GM12872 (cell line): Measurements from ENCODE around the gene COL5A2.

ENCODE experiments used
- TF ChIP-seq, protein P1 (sequence below): IDR thresholded peaks from 3 replicates; pipeline ENCODE4 v1.5.1; 2011; ENCODE audit warnings: low read depth, mild to moderate bottlenecking, low read length, moderate library complexity; ENCODE audit not compliant: insufficient read depth

Gene COL5A2

DNA sequence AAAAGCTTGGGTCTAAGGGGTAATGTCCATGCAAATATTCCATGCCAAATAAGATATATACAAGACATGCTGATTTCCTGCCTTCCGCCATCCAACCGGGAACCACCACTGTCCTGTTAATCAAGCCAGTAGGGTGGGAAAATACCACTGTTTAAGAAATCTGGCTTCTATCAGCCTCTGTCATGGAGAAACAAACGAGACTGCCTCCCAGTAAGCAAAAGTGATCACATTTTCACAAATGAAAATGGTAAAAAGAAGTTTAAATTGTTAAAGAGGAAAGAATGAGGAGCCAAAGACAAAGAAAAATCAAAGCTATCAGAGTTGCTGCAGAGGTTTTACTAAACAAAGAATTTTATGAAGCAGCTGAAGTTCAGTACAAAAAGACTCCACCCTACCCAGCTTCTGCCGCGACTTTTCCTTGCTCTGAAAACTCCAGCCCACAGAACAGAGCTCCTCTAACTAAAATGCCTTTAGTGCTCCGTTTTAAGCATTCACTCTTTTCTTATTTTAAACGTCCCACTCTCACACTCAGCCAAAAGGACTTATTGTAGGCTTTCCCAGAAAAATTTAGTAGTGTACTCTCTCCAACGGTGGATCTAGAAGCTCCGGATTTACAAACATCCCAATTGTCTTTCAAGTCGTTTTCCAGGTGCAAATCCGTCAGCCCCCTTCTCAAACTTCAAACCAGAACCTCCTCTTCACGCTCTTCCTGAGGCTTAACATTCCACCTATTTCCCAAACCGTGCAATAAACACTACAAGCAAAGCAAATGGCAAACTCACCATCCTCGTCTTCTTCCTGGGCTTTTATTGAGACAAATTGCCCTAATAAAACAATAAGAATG lies 613 bp downstream of the COL5A2 start:
- TF ChIP-seq, protein P1, sequence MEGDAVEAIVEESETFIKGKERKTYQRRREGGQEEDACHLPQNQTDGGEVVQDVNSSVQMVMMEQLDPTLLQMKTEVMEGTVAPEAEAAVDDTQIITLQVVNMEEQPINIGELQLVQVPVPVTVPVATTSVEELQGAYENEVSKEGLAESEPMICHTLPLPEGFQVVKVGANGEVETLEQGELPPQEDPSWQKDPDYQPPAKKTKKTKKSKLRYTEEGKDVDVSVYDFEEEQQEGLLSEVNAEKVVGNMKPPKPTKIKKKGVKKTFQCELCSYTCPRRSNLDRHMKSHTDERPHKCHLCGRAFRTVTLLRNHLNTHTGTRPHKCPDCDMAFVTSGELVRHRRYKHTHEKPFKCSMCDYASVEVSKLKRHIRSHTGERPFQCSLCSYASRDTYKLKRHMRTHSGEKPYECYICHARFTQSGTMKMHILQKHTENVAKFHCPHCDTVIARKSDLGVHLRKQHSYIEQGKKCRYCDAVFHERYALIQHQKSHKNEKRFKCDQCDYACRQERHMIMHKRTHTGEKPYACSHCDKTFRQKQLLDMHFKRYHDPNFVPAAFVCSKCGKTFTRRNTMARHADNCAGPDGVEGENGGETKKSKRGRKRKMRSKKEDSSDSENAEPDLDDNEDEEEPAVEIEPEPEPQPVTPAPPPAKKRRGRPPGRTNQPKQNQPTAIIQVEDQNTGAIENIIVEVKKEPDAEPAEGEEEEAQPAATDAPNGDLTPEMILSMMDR, result no peak

DNA sequence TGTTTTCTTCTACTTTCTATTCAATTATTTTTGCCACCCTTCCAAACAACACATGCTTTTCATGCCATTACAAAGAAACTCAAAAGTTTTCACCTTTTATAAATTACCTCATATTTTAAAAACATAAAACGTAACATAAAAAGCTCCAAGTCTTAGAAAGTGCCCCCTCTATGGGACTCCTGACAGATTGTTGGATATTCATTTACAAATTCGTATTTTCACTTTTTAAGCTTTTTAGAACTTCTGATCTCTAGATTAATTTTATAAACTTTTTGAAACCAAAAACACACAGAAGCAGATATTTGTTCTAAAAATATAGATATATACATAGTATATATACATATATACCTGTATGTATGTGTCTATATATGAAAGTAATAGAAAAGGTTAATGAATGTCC lies 1.5 kb downstream of the COL5A2 start:
- TF ChIP-seq, protein P1, result no peak

DNA sequence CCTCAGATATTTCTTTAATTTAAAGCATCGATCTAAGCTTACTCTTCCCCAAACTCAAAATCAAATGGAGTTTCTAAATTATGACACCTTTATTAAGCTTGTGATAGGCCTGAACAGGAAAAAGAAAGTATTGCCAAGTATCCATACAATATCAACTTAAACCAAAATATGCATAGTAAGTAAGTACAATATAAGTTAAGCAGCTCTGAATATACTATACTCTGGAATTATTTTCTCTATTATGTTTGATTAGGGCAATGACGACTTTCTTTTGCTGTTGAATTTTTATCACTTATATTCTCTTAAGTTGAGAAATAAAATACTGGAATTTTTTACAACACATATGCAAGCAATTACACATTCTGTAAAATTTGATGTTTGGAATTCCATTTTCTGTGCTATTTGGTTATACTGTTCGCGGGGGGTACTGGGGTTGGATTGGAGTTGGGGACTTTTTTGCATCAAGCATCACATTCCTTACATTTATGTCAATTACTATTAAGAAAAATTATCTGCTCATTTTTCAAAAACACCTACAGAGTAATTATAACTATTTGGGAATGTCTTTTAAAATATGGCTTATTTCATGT lies 2.2 kb downstream of the COL5A2 start:
- TF ChIP-seq, protein P1, result no peak

DNA sequence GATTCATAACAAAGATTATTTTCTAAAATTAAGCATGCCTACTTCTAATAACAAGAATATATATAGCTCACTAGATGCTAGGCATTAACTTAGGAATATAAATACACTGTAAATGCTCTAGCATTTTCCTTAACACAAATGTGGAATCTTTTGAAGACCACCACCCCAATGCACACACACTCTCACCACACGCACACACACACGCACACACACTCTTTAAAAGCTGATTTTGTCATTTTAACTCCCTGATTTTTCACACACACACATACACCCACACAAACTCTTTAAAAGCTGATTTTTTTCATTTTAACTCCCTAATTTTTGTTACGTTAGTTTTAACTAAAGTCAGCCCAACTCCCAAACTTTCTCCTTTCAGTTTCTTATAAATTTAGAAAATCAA lies 3.0 kb downstream of the COL5A2 start:
- TF ChIP-seq, protein P1, result no peak

DNA sequence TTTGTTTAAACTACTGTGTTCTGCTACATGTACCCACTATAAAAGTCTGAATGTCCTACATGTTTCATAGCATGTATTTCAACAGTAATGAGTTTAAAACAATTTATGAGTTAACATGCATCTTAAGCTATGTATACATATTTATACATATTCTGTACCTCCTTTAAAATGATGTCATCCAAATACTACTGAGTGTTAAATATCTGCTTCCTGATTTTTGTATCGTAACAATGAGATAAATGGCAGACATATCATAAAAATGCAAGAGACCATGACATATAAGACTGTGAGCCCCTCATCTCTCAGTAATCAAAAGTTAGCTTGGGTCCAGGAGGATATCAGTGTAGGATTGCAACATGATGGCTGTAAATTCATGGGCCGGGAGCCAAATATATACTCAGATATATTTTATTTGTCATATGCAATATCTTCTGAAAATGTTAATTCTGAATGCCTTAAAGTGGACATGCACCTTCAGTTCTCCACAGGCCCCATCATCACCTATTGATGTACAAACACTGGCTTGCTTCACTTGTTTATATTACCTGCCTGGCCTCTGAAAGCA lies 3.6 kb downstream of the COL5A2 start:
- TF ChIP-seq, protein P1, result no peak

DNA sequence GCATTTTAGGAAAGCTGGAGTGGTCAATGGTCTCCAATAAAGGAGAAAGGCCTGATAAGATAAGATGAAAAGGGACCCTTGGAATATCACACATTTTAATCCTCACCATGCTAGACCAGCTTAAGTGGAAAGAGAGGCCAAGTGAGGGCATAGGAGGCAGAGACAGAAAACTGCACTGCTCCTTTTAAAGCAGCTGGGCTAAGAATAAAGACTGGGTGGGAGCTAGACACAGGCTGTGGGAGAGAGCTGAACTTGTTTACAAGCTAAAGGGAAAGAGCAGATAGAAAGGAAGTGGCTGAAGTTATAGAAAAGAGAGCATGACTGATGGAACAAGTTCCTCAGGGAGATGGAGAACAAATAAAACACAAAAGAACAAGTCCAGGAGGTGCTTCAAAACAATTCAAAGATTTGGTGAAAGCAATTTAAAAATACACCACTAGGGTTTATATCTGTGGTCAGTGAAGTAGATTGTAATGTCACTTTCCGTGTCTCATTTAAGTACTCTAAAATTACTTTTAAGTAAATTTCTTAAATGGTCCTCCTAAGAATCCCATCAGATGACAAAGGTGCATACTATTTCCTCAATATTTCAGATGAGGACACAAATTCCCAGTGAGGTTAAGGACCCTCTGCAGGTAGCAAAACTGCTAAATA lies 7.5 kb downstream of the COL5A2 start:
- TF ChIP-seq, protein P1, result no peak

DNA sequence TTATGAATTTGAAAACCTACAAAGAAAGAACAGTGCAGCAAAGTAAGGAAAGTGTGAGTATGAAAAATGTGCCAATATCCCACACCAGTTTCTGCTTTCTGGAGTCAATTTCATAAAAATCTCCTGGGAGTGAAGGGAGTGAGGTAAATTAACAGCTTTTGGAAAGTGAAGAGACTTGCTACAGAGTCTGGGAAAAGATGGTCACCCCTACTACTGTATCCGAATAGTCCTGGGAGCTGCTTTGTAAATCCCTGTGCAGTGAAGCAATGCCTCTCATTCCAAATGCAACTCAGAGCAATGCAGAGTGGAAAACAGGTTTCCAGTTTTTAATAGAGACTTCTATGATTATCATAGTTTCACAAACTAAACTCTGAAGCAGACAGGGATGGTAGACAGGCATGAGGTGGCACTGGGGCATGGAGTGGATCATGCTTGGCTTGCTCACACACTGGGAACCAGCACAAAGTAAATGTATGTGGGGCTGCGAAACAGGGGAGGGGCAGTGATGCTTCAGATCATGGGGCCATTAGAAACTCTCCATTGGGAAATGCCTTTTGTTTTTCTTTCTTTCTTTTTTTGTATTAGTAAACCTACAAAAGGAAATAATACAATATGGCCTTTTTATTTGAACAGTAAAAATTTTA lies 10.6 kb downstream of the COL5A2 start:
- TF ChIP-seq, protein P1, result no peak
